Neural cell (in vitro differentiated cells): ENCODE results near the gene CEP57.
"Not testable (repeated sequence)": the region's sequence is repeated elsewhere in the genome, so short reads cannot be mapped to it uniquely, and the experiment has no call there.

ENCODE experiments used
- EP300 ChIP-seq: fragments of 450-650 bp; conservative IDR thresholded peaks from 2 replicates; pipeline ENCODE4 v1.6.1; 2014; ENCODE audit warnings: antibody characterized with exemption, mild to moderate bottlenecking, moderate library complexity; ENCODE audit not compliant: poor library complexity, severe bottlenecking
- EZH2 ChIP-seq: fragments of 200-600, 300-800 bp; shearing (Covaris generic), sonication (generic); IDR thresholded peaks from 2 replicates; pipeline ENCODE4 v1.6.1; 2014; ENCODE audit warnings: antibody characterized with exemption, low read length, borderline replicate concordance, mild to moderate bottlenecking; ENCODE audit not compliant: insufficient read depth, poor library complexity, severe bottlenecking
- MXI1 ChIP-seq: fragments of 450-650 bp; conservative IDR thresholded peaks from 2 replicates; pipeline ENCODE4 v1.6.1; 2014; ENCODE audit warnings: antibody characterized with exemption, mild to moderate bottlenecking; ENCODE audit not compliant: poor library complexity, severe bottlenecking
- POLR2AphosphoS5 ChIP-seq: IDR thresholded peaks from 2 replicates; pipeline ENCODE4 v1.6.1; 2012
- RAD21 ChIP-seq: fragments of 450-650 bp; conservative IDR thresholded peaks from 2 replicates; pipeline ENCODE4 v1.6.1; 2014; ENCODE audit warnings: antibody characterized with exemption, mild to moderate bottlenecking, moderate library complexity
- REST ChIP-seq: IDR thresholded peaks from 2 replicates; pipeline ENCODE4 v1.6.1; 2012; ENCODE audit warnings: borderline replicate concordance
- TAF1 ChIP-seq: IDR thresholded peaks from 2 replicates; pipeline ENCODE4 v1.6.1; 2012; ENCODE audit warnings: low read depth
- TF ChIP-seq, protein P1 (sequence below): fragments of 450-650 bp; IDR thresholded peaks from 2 replicates; pipeline ENCODE4 v1.5.1; 2014; ENCODE audit warnings: antibody characterized with exemption, mild to moderate bottlenecking, moderate library complexity; ENCODE audit not compliant: poor library complexity, severe bottlenecking

- TF ChIP-seq, protein P1, sequence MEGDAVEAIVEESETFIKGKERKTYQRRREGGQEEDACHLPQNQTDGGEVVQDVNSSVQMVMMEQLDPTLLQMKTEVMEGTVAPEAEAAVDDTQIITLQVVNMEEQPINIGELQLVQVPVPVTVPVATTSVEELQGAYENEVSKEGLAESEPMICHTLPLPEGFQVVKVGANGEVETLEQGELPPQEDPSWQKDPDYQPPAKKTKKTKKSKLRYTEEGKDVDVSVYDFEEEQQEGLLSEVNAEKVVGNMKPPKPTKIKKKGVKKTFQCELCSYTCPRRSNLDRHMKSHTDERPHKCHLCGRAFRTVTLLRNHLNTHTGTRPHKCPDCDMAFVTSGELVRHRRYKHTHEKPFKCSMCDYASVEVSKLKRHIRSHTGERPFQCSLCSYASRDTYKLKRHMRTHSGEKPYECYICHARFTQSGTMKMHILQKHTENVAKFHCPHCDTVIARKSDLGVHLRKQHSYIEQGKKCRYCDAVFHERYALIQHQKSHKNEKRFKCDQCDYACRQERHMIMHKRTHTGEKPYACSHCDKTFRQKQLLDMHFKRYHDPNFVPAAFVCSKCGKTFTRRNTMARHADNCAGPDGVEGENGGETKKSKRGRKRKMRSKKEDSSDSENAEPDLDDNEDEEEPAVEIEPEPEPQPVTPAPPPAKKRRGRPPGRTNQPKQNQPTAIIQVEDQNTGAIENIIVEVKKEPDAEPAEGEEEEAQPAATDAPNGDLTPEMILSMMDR: not testable (repeated sequence)
- TF ChIP-seq TAF1, EZH2, POLR2AphosphoS5, REST, RAD21, EP300, MXI1: not testable (repeated sequence)
Measured at GRCh38 chr11:95860024-95860423, 69.7 kb downstream of the CEP57 start.
